Measurements from ENCODE around the gene RPN2.

RPN2 gene

DNA sequence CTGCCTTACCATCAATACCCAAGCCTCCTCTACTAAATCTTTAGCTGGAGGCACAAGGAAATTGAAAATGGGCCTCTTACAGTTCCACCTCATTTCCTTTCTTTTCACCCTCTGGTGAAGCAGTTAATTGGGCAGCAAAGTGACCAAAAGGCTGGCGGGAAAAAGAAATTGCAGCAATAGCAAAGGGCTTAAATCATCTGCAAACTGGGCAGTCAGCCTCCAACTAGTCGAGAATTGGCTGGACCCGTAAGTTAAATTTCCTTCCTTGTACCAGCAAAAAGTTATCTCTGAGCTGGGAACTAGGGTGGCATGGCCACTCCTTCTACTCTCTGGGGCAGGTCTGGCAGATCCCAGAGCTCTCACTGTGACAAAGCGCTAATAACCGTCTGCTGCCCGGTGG, 49.0 kb downstream of the RPN2 start:
- TF ChIP-seq SNAI2 (CRISPR knock-in tag; IDR thresholded peaks at IDR 0.05) (no peak), ZNF565 (CRISPR knock-in tag; conservative IDR thresholded peaks at IDR 0.05; ENCODE audit: low read depth) (no peak), CSDC2 (CRISPR knock-in tag; IDR thresholded peaks at IDR 0.05) (no peak), ZNF8 (CRISPR knock-in tag; IDR thresholded peaks at IDR 0.05) (no peak), ESRRG (CRISPR knock-in tag; IDR thresholded peaks at IDR 0.05) (no peak)

DNA sequence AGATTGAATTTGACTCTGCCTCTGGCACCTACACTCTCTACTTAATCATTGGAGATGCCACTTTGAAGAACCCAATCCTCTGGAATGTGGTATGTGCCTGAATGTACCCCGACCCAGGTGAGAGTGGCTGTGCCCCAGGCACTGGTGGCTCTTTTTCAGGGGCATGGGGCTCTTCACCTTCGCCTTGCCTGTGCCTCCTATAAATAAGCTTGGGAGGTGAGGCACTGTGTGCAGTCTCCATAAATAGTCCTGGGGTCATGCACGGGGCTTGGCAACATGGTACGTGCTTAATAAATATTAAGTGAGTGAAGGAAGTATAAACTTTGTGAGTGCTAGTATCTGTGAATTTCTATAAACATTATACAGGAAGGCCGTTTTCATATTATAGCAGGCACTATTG, 49.5 kb downstream of the RPN2 start:
- TF ChIP-seq ZNF8 (CRISPR knock-in tag; IDR thresholded peaks at IDR 0.05) (no peak), ZFP3 (CRISPR knock-in tag; IDR thresholded peaks at IDR 0.05) (no peak), TOX (CRISPR knock-in tag; IDR thresholded peaks at IDR 0.05; ENCODE audit: borderline replicate concordance) (no peak), TCF4 (CRISPR knock-in tag; IDR thresholded peaks at IDR 0.05; ENCODE audit: borderline replicate concordance) (no peak), TSHZ2 (CRISPR knock-in tag; IDR thresholded peaks at IDR 0.05) (no peak), ARNTL (CRISPR knock-in tag; IDR thresholded peaks at IDR 0.05; ENCODE audit: borderline replicate concordance, low read depth) (no peak), ZFP30 (CRISPR knock-in tag; IDR thresholded peaks at IDR 0.05) (no peak), RARB (CRISPR knock-in tag; IDR thresholded peaks at IDR 0.05) (no peak), GLIS3 (CRISPR knock-in tag; IDR thresholded peaks at IDR 0.05) (no peak), ISL1 (CRISPR knock-in tag; IDR thresholded peaks at IDR 0.05) (no peak), SNAI2 (CRISPR knock-in tag; IDR thresholded peaks at IDR 0.05) (no peak), ZC3H10 (CRISPR knock-in tag; IDR thresholded peaks at IDR 0.05) (no peak), ESRRG (CRISPR knock-in tag; IDR thresholded peaks at IDR 0.05) (no peak), BACH2 (CRISPR knock-in tag; IDR thresholded peaks at IDR 0.05; ENCODE audit: borderline replicate concordance) (no peak)
- TF ChIP-seq, protein P1, sequence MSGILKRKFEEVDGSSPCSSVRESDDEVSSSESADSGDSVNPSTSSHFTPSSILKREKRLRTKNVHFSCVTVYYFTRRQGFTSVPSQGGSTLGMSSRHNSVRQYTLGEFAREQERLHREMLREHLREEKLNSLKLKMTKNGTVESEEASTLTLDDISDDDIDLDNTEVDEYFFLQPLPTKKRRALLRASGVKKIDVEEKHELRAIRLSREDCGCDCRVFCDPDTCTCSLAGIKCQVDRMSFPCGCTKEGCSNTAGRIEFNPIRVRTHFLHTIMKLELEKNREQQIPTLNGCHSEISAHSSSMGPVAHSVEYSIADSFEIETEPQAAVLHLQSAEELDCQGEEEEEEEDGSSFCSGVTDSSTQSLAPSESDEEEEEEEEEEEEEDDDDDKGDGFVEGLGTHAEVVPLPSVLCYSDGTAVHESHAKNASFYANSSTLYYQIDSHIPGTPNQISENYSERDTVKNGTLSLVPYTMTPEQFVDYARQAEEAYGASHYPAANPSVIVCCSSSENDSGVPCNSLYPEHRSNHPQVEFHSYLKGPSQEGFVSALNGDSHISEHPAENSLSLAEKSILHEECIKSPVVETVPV (CRISPR knock-in tag; IDR thresholded peaks at IDR 0.05), result no peak
- TF ChIP-seq, protein P2, sequence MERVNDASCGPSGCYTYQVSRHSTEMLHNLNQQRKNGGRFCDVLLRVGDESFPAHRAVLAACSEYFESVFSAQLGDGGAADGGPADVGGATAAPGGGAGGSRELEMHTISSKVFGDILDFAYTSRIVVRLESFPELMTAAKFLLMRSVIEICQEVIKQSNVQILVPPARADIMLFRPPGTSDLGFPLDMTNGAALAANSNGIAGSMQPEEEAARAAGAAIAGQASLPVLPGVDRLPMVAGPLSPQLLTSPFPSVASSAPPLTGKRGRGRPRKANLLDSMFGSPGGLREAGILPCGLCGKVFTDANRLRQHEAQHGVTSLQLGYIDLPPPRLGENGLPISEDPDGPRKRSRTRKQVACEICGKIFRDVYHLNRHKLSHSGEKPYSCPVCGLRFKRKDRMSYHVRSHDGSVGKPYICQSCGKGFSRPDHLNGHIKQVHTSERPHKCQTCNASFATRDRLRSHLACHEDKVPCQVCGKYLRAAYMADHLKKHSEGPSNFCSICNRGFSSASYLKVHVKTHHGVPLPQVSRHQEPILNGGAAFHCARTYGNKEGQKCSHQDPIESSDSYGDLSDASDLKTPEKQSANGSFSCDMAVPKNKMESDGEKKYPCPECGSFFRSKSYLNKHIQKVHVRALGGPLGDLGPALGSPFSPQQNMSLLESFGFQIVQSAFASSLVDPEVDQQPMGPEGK (CRISPR knock-in tag; IDR thresholded peaks at IDR 0.05; ENCODE audit: borderline replicate concordance), result no peak
- ATAC-seq, result no peak

More for the DNA sequence above, 49.0 kb downstream of the RPN2 start:
- no peak for ATAC-seq

DNA sequence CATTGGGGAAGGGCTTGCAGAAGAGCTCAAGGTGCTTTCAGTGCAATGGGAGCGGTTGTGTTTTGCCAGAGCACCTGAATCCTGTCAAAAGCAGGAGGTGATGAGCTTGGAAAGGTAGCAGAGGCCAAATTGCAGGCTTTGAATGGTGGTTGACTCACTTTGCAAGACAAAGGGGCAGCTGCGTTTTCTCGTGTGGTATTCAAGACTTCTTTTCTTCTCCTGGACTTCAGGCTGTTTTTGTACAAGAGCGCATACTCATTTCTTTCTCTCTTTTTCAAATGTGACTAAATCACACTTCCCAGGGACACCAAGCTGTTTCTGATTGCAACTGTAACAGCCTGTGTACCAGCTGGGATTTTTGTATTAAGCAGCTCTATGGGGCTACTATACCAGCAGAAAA, 50.2 kb downstream of the RPN2 start:
- ATAC-seq, result no peak
- no peak for TF ChIP-seq CSDC2 (CRISPR knock-in tag; IDR thresholded peaks at IDR 0.05)
- no peak for TF ChIP-seq ZNF70 (CRISPR knock-in tag; IDR thresholded peaks at IDR 0.05)
- TF ChIP-seq, protein P1 (CRISPR knock-in tag; IDR thresholded peaks at IDR 0.05), result no peak
- no peak for TF ChIP-seq ZC3H10 (CRISPR knock-in tag; IDR thresholded peaks at IDR 0.05)
- no peak for TF ChIP-seq ESRRG (CRISPR knock-in tag; IDR thresholded peaks at IDR 0.05)
- no peak for TF ChIP-seq PPARA (CRISPR knock-in tag; IDR thresholded peaks at IDR 0.05; ENCODE audit: borderline replicate concordance)
- TF ChIP-seq GLIS3 (CRISPR knock-in tag; IDR thresholded peaks at IDR 0.05), result no peak

- TF ChIP-seq CSDC2 (CRISPR knock-in tag; IDR thresholded peaks at IDR 0.05) (no peak), ARNTL (CRISPR knock-in tag; IDR thresholded peaks at IDR 0.05; ENCODE audit: borderline replicate concordance, low read depth) (no peak), ZNF8 (CRISPR knock-in tag; IDR thresholded peaks at IDR 0.05) (no peak), PPARA (CRISPR knock-in tag; IDR thresholded peaks at IDR 0.05; ENCODE audit: borderline replicate concordance) (no peak), TSHZ2 (CRISPR knock-in tag; IDR thresholded peaks at IDR 0.05) (no peak), ZC3H10 (CRISPR knock-in tag; IDR thresholded peaks at IDR 0.05) (no peak), ZNF565 (CRISPR knock-in tag; conservative IDR thresholded peaks at IDR 0.05; ENCODE audit: low read depth) (no peak), TCF4 (CRISPR knock-in tag; IDR thresholded peaks at IDR 0.05; ENCODE audit: borderline replicate concordance) (no peak), ZFP3 (CRISPR knock-in tag; IDR thresholded peaks at IDR 0.05) (no peak)
- TF ChIP-seq, protein P1 (CRISPR knock-in tag; IDR thresholded peaks at IDR 0.05), result no peak
These were observed 51.1 kb downstream of the RPN2 start for GRCh38 chr20:37230200-37230599.

More at GRCh38 chr20:37230200-37230599, 51.1 kb downstream of the RPN2 start:
- no peak for ATAC-seq

All from SK-N-SH treated with all-trans-retinoic acid at 6 μM for 48 hours (cell line).